ENCODE measurements around the gene CMC2. TPM values are rescaled to one million over a fixed set of nuclear protein-coding genes. Genes with fewer than 3 reads are reported as not detected.

CMC2 gene
- total and polyA plus RNA-seq, 10 of the 15 experiments (the other 5 are each of a cell fraction or from before 2014, with no cell fraction given), result 62.8 to 251 (median 157) TPM

GRCh38 chr16:80936410-80936809, 70.3 kb downstream of the CMC2 start (continued):
- TF ChIP-seq PAX5 (IDR thresholded peaks at IDR 0.05; ENCODE audit: borderline replicate concordance, low read depth, low read length), result no peak
- no peak for TF ChIP-seq ZNF207 (IDR thresholded peaks at IDR 0.05; ENCODE audit: borderline replicate concordance)
- TF ChIP-seq SMAD1 (IDR thresholded peaks at IDR 0.05; ENCODE audit: low read depth, partially characterized antibody), result no peak
- TF ChIP-seq WRNIP1 (IDR thresholded peaks at IDR 0.05; ENCODE audit: borderline replicate concordance, low read depth, low read length), result no peak
- TF ChIP-seq HDGF (IDR thresholded peaks at IDR 0.05), result no peak
- no peak for TF ChIP-seq CEBPZ (IDR thresholded peaks at IDR 0.05; ENCODE audit: low read depth, low read length)
- no peak for TF ChIP-seq ESRRA (IDR thresholded peaks at IDR 0.05; ENCODE audit: low read length)

- in situ Hi-C loops (cut with MboI), result no loop called here
- POLR2A ChIA-PET, result no interaction called here
These were observed 71.0 kb downstream of the CMC2 start for GRCh38 chr16:80935691-80936090.

More at GRCh38 chr16:80935691-80936090, 71.0 kb downstream of the CMC2 start:
- BruUV-seq (replicated peaks), result no TSS peak
- H3K79me2 ChIP-seq (ENCODE audit: control insufficient read depth, insufficient read depth, low read length), result no peaks in the 10 kb centered on the region
- ATAC-seq (no peak), DNase-seq (ENCODE audit: low read depth, low spot score) (no peak), FAIRE-seq (no peak)
- WGBS (ENCODE audit: insufficient coverage, insufficient replicate concordance, low lambda C conversion rate, missing lambda C conversion rate), result 28% methylated on average over 3 of the region's 3 CpGs
- no peak overlapping the region for H3K4me2 ChIP-seq (ENCODE audit: control insufficient read depth, insufficient read depth)
- H3K9me3 ChIP-seq (replicated peaks; ENCODE audit: control insufficient read depth, insufficient read depth, low read length), result no peaks in the 10 kb centered on the region
- H4K20me1 ChIP-seq (ENCODE audit: control insufficient read depth, insufficient read depth), result no peaks in the 10 kb centered on the region
- CTCF ChIA-PET, result no interaction called here
- SMC1A ChIA-PET (ENCODE audit: uncharacterized antibody, unreplicated experiment), result no interaction called here
- H3K9ac ChIP-seq (ENCODE audit: control insufficient read depth, insufficient read depth, low read length), result no peak overlapping the region
- H3K27ac ChIP-seq (ENCODE audit: control insufficient read depth, insufficient read depth), result no peak overlapping the region
- H3K4me3 ChIP-seq, result no peak overlapping the region
- no peaks in the 10 kb centered on the region for H3K4me1 ChIP-seq (ENCODE audit: control insufficient read depth, insufficient read depth, low read length)
- no peak for TF ChIP-seq MAX (IDR thresholded peaks at IDR 0.05; ENCODE audit: low read depth, low read length)
- H2AFZ ChIP-seq (ENCODE audit: control insufficient read depth, low read depth, low read length), result no peak overlapping the region
- H3K36me3 ChIP-seq (ENCODE audit: control insufficient read depth in 2 of 2, insufficient read depth in 2 of 2, low read length in 1 of 2), result no peaks in the 10 kb centered on the region
- RAD21 ChIA-PET (ENCODE audit: unreplicated experiment), result interaction anchor here (1.1 kb wide), 1 partner anchor 12 kb away, joined by 3 read pairs; no protein-coding TSS in a partner anchor
- H3K27me3 ChIP-seq (replicated peaks in 1 of 2; ENCODE audit: control insufficient read depth in 2 of 2, insufficient read depth in 2 of 2, low read length in 1 of 2), result peaks cover 4 to 6% of the 10 kb centered on the region in 2 experiments; a peak in 3 of 4 replicates
- intact Hi-C loops (cut with micrococcal nuclease; ENCODE audit: unreplicated experiment), result no loop called here

Measured in GM12878 (cell line).